HG03066 (cell line): ENCODE results near the gene COL16A1.

ENCODE experiments used
- ATAC-seq: cut with Tn5 transposase; IDR thresholded peaks from one replicate; pipeline ENCODE4 v1.9.1; 2021; ENCODE audit warnings: low read depth; ENCODE audit not compliant: unreplicated experiment

Gene COL16A1

GRCh38 chr1:31689854-31690253, 14.0 kb downstream of the COL16A1 start:
- no peak for ATAC-seq

DNA sequence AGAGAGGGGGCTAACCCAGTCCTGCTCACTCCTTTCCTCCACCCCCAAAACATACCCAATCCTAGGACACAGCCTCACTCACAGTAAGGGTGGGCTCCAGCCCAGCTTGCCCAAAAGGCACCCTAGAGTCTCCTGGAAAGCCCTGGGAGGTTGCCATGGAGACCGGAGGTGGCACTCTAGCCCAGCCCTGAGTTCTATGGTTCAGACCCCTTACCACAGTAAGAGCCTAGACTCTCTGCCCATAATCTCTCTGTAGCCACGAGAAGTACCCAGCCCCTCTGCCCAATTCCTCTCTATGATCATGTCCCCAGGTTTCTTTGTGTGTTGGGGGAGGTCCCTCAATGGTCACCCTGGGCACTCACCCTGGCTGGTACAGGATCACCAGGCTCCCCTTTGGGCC, 14.4 kb downstream of the COL16A1 start:
- no peak for ATAC-seq

GRCh38 chr1:31688233-31688918, 15.4 kb downstream of the COL16A1 start:
- no peak for ATAC-seq

- no peak for ATAC-seq
Observed at GRCh38 chr1:31687601-31688000, 16.2 kb downstream of the COL16A1 start.

DNA sequence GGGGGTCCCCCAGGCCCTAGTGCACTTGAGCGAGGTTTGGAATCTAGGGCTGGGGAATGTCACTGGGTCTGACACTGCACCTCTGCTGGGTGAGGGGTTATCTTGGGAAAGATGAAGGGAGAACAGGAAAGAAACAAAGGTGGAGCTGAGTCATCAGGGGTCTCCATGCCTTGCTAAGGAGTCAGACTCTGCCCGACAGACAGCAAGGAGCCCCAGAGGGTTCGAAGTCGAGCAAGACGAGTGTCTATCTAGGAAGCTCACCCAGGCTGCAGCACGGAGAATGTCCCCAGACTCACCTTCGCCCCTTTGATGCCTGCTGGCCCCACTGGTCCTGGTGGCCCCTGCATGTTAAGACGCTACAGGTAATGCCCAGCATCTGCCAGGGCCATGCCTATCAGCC, 18.0 kb downstream of the COL16A1 start:
- ATAC-seq, result no peak

DNA sequence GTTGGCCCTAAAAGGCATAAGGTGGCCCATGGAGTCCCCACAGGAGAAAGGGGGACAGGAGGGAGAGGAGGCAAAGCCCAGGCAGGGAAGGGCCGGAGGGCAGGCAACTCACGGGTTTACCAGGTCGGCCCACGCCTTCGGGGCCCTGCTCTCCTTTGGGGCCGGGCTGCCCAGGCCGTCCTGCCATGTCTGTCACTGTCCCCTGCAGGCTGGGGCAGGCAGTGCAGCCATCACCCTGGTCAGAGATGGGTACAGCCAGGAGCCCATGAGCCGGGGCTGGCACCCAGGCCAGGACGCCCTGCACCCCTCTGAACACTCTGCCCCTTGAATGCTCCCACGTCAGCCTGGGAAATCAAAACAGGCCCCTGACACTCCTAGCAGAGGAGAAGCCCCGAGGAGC, 19.8 kb downstream of the COL16A1 start:
- ATAC-seq, result no peak

DNA sequence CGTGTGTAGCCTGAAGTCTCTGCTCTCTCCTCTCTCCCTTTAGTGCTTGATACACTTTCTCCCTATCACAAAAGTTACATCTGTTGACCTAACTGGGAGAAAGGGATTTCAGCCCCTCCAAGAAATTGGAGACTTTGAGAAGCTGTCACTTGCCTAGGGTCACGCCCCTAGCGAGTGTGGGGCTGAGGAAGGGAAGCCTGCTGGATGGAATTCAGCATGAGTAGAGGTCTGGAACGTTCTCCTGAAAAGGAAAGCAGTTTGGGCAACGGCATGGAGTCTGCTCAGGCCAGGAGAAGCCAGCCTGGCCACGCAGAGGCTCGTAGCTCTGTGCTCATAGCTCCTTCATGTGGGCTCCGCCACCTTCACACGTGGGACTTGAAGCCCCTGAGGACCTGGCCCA, 22.4 kb downstream of the COL16A1 start:
- ATAC-seq, result no peak

DNA sequence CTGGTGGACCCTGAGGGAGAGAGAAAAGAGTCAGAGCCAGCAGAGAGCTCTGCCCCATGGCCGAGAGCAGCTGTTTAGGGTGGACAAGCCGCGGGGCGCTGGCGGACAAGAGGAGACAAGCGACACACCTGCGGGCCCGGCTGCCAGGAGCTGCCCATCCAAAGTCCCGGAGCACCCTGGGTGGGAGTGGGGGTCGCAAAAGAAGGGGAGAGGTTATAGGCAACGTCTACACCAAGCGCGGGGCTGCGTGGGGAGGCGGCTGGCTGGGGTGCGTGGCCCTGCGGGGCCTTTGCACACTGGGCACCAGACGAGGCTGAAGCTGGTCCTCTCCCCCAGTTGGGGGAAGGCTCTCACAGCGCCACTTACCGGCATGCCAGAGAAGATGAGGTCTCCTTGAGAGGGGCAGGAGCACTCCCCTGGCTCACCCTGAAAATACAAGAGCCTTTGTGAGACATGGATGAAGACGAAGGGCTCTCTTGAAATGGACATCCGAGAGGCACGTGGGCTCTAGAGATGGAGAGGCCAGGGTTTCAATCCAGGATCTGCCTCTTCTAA, 24.1 kb downstream of the COL16A1 start:
- no peak for ATAC-seq

DNA sequence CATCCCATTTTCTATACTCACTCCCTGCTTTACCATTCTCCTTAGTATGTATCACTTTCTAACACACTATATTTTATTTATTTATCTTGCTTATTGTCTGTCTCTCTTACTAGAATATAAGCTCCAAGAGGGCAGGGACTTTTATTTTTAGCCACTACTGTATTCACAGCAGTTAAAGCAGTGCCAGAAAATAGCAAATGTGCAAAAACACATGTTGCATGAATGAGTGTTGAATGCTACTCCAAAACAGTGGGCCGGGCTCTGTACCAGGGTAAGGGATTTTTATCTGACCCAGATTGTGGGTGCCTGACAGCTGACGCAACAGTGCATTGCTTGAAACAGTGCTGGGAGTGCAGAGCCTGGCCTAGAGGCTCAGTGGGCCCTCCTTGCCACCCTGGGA, 24.7 kb downstream of the COL16A1 start:
- no peak for ATAC-seq

DNA sequence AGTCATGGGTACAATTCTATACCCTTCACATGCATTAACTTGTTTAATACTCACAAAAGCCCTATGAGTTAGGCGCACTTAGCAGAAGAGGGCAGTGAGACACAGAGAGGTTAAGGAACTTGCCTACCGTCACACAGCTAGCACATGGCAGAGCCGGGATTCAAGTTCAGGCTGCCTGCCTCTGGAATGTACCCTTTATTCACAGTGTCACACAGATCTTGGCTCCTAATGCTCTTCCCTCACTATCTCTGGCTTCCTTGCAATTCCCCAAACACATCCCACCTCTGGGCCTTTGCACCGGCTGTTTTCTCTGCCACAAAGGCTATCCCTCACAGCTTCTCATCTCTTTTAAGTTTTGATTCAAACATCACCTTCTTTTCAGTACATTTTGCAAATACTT, 25.1 kb downstream of the COL16A1 start:
- ATAC-seq, result no peak

GRCh38 chr1:31677949-31678348, 25.9 kb downstream of the COL16A1 start:
- ATAC-seq, result no peak

- no peak for ATAC-seq
Observed at GRCh38 chr1:31677401-31677800, 26.4 kb downstream of the COL16A1 start.

- ATAC-seq, result no peak
Observed at GRCh38 chr1:31675756-31676155, 28.1 kb downstream of the COL16A1 start.

DNA sequence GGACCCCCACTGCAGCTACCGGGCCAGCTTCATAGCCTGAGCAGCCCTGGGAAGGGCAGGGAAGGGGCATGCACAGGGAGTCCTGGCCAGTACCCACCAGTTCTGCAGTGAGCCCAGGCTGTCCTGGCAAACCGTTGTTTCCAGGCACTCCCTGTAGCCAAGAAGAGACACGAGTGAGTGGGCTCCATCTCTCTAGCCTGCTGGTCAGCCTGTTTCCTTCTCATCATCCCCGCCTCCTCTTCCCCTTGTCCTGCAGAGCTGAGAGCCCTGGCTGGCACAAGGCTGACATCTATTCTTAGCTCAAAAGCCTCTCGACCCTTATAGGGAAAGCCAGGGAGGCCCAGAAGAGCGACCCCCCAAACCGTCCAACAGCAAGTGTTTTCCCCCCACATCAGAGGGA, 28.7 kb downstream of the COL16A1 start:
- ATAC-seq, result no peak

DNA sequence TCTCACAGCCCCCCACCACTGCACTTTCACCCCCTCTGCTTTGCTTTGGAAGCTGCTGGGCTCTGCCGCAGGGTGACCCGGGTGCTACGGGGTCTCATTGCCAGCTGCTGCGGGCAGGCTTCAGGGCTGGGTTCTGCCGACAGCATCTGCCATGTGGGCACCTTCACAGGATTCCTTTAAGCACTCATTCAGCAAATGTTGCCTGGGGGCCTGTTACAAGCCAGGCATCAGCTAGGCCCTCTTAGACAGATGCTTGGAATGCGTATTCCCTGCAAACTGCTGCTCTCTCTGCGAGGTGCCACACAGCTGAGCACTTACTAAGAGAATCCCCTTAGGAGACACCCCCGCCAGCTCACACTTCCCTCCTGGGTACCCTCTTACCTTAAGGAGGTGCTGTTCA, 29.2 kb downstream of the COL16A1 start:
- ATAC-seq, result no peak

GRCh38 chr1:31673433-31673832, 30.4 kb downstream of the COL16A1 start:
- ATAC-seq, result no peak

GRCh38 chr1:31672986-31673385, 30.8 kb downstream of the COL16A1 start:
- ATAC-seq, result no peak

- ATAC-seq, result no peak
Observed at GRCh38 chr1:31671561-31672201, 32.1 kb downstream of the COL16A1 start.

DNA sequence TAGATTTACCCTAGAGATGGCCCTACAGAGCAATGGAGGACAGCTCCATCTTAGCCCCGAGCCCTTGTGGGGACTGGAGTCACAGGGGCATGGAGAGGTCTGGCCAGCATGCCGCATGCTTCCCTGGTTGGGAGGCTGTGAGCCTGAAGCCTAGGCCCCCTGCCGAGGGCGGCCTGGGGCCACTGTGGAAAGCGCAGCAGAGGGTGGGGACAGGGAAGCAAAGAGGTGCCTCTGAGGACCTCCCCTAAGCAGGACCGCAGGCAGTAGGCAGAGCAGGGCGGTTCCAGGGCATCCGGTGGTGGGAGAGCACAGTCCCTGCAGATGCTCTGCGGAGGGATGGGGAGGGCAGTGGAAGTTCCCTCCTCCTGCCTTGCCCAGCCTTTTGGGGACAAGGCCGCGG, 32.7 kb downstream of the COL16A1 start:
- ATAC-seq, result no peak

GRCh38 chr1:31670593-31670964, 33.2 kb downstream of the COL16A1 start:
- ATAC-seq, result no peak

- ATAC-seq, result no peak
Observed at GRCh38 chr1:31669786-31670592, 33.8 kb downstream of the COL16A1 start.

- ATAC-seq, result no peak
Observed at GRCh38 chr1:31669433-31669785, 34.4 kb downstream of the COL16A1 start.
